Right renal pelvis (tissue), 4 donors: ENCODE measurements around the gene RASEF. TPM values are rescaled to one million over a fixed set of nuclear protein-coding genes. Genes with fewer than 3 reads are reported as not detected.

Experiments used
- DNase-seq, 4 donors: peaks; one replicate each; pipeline ENCODE4 v3.0.0-alpha.2; 2013; ENCODE audit warnings: low read depth in 4 of 4, low spot score in 3 of 4, missing footprints in 1 of 4
- polyA plus RNA-seq, 4 donors: library from polyadenylated mRNA; unstranded; fragments of 120-200 nt; gene quantifications; one replicate each; pipeline ENCODE4 v1.2.1, GENCODE V29; 2013; ENCODE audit not compliant: insufficient read length in 4 of 4

RASEF gene
- polyA plus RNA-seq, 4 donors: 6.8 to 9.8 (median 7.2) TPM

- DNase-seq: no peak
These were observed 3.5 kb downstream of the RASEF start for GRCh38 chr9:83059417-83059816.

DNA sequence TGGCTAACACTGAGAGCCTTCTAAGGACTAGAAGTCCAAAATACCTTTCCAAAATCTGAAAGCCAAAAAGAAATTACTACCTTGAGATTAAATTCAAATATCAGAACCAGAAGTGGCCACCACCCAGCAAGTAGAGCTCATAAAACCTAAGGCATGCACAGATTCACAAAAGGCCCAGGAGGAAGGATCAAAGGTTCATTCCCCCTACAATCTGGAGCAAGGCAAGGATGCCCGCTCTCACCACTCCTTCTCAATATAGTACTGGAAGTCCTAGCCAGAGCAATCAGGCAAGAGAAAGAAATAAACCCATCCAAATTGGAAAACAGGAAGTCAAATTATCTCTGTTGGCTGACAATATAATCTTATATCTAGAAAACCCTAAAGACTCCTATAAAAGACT, 6.0 kb downstream of the RASEF start:
- DNase-seq: no peak

- DNase-seq: no peak
These were observed 6.8 kb downstream of the RASEF start for GRCh38 chr9:83056174-83056573.

- DNase-seq: no peak
These were observed 14.8 kb downstream of the RASEF start for GRCh38 chr9:83047839-83048775.

GRCh38 chr9:83043597-83043996, 19.3 kb downstream of the RASEF start:
- no peak for DNase-seq

DNA sequence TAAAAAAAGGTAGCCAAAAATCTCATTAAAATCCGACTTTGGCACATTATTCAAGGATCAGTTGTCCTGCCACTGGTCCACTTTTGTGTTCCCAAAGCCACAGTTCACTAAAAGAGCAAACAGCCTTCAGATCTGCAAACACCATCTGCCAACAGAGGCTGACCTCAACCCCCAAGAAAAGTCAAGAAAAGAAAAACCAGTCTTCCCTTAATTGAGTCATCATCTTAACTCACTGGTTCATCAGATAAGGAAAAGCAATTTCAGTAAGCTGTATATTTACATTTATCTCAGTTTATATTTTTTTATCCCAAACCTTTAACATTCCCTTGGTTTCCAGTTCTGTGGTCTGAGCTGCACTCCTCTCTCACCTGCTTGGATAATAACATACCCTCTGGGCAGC, 21.2 kb downstream of the RASEF start:
- DNase-seq: no peak

- no peak for DNase-seq
These were observed 23.6 kb downstream of the RASEF start for GRCh38 chr9:83039303-83039702.

GRCh38 chr9:83036043-83036442, 26.9 kb downstream of the RASEF start:
- DNase-seq: no peak

DNA sequence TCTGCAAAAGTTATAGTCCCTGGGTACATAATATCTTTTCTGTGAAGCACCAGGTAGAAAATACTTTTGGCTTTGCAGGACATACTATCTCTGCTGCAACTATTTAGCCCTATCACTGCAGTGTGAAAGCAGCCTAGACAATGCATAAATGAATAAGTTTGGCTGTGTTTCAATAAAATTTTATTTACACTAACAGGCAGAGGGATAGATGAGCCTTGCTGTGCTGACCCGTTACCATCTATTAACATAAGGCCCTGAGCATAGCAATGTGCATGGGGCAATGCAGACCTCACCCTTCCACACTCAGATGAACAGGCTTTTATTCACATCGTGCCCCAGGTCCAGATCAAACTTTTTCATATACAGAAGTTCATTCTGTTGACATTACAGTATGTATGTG, 27.8 kb downstream of the RASEF start:
- no peak for DNase-seq

DNA sequence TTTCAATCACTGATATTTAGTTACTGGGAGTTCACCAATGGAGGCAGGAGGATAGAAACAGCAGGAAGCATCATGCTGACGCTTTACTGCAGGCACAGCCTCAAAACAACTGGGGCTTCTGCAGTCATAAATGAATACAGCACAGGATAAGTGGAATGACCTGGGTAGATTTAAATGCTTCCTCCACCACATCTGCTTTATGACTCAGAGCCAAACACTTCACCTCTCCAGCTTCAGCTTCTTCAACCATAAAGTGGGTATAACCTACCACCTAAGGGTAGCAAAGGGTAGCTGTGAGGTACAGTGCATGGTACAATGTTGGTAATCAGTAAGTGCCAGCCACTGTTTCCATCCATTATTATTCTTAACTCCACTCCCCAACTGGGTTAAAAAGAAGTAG, 28.4 kb downstream of the RASEF start:
- no peak for DNase-seq

GRCh38 chr9:83034026-83034425, 28.9 kb downstream of the RASEF start:
- no peak for DNase-seq

GRCh38 chr9:83032065-83032625, 30.8 kb downstream of the RASEF start:
- no peak for DNase-seq

GRCh38 chr9:83030391-83031107, 32.4 kb downstream of the RASEF start:
- no peak for DNase-seq

DNA sequence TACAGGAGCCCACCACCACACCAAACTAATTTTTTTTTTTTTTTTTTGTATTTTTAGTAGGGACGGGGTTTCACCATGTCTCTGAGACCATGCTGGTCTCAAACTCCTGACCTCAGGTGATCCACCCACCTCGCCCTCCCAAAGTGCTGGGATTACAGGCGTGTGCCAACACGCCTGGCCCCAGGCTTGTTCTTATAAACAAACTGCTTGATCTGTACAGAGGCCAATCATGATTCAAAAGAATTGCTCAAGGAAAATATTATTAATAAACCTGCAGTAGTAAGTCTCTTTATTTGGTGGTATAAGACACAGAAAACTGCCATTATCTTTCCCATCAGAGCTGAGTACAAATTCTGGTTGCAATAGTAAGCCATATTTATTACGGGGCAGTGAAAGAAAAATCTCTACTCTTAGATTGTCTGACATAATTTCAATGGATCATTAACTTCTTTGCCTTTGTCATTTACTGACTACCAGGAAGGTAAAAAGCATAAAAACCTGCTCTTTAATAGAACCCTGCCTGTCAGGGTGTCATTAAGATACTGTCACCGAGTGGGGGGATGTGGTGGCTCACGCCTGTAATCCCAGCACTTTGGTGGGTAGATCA, 33.3 kb downstream of the RASEF start:
- no peak for DNase-seq

DNA sequence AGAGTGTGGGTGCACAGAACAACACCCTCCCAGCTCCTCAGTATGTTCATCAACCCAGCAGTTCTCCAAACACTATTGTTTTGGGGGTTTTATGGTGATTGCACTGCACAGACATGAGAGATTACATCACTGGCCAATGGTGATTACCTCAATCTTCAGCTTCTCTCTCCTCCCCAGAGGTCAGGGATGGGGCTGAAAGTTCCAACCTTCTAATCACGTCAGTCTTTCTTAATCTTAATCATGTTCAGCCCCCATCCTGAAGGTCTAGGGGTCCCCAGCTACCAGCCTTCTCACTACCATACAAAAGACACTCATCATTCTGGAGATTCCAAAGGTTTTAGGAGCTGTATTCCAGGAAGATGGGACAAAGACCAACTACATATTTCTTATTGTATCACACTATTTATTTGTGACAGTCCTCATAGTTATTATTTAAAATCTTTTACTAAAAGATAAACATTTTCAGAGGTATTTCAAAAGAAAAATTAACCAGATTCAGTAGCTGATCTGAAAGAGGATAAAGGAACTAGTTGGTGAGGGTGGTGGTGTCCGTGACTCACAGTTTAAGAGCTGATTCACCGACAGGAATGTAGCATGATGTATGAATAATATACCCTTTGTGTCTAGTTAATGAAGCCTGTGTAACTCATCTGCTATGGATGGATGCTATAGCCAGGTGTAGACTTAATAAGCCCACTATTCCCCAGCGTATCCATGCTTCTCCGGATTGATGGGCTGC, 35.6 kb downstream of the RASEF start:
- DNase-seq: no peak

GRCh38 chr9:83024506-83025125, 38.3 kb downstream of the RASEF start:
- no peak for DNase-seq

- no peak for DNase-seq
These were observed 39.8 kb downstream of the RASEF start for GRCh38 chr9:83023151-83023550.

DNA sequence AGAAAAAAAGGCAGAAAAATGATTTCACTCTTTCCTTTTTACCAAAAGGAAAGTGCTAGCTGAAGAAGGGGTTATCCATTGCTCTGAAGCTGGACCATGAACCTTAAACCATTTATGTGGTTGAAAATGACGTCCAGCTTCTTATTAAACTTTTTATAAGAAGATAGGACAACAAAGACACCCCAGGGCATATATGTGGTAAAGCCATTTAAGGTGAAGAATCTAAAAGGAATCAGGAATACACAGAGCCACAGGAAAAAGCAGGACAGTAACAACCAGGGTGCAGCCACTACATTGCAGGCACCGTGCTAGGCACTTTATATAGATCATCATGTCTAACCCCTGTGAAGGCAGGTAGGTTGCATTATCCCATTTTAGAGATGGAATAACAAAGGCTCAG, 42.1 kb downstream of the RASEF start:
- no peak for DNase-seq

- no peak for DNase-seq
These were observed 42.6 kb downstream of the RASEF start for GRCh38 chr9:83020327-83020726.

DNA sequence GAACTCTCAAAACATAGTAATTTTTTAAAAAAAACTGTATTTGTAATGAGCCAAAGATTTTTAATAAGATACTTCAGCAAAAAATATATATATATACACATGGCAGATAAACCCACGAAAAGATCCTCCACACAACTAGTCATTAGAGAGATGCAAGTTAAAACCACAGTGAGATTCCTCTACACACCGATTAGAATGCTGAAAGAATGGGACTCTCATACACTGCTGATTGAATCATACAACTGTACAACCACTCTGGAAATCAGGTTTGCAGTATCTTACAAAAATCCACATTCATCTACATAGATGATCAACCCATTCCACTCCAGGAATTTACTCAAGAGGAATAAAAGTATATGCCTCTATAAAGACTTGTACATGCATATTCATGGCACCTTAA, 43.7 kb downstream of the RASEF start:
- no peak for DNase-seq
